RWPE2 (cell line): ENCODE data around the gene CCDC92B.
"Not testable (repeated sequence)": the region's sequence is repeated elsewhere in the genome, so short reads cannot be mapped to it uniquely, and the experiment has no call there.

ENCODE experiments used
- ATAC-seq: fragments of 200-7000 bp; cut with Tn5 transposase; 3 replicates; pipeline ENCODE4 v1.9.1; 2021; ENCODE audit warnings: low read depth
- DNase-seq: peaks from one replicate; pipeline ENCODE4 v3.0.0-alpha.2; 2020; ENCODE audit warnings: low spot score
- H3K27ac ChIP-seq: fragments of 450-650 bp; 2 replicates; pipeline ENCODE4 v1.5.1; 2017; ENCODE audit warnings: mild to moderate bottlenecking; ENCODE audit not compliant: poor library complexity, severe bottlenecking
- H3K27me3 ChIP-seq: fragments of 250-450 bp; sonication (Bioruptor Pico); 2 replicates; pipeline ENCODE4 v1.5.1; 2021; ENCODE audit warnings: mild to moderate bottlenecking, moderate library complexity; ENCODE audit not compliant: insufficient read depth, poor library complexity, severe bottlenecking
- H3K36me3 ChIP-seq: fragments of 250-450 bp; sonication (Bioruptor Pico); 2 replicates; pipeline ENCODE4 v1.5.1; 2020; ENCODE audit warnings: low read depth, mild to moderate bottlenecking, moderate library complexity
- H3K4me1 ChIP-seq: fragments of 250-450 bp; sonication (Bioruptor Pico); 2 replicates; pipeline ENCODE4 v1.5.1; 2021; ENCODE audit warnings: mild to moderate bottlenecking, moderate library complexity; ENCODE audit not compliant: insufficient read depth, poor library complexity, severe bottlenecking
- H3K4me3 ChIP-seq: fragments of 250-450 bp; sonication (Bioruptor Pico); 2 replicates; pipeline ENCODE4 v1.5.1; 2021; ENCODE audit warnings: mild to moderate bottlenecking, moderate library complexity; ENCODE audit not compliant: severe bottlenecking
- H3K9me3 ChIP-seq: fragments of 250-450 bp; sonication (Bioruptor Pico); 2 replicates; pipeline ENCODE4 v1.5.1; 2021; ENCODE audit warnings: mild to moderate bottlenecking, moderate library complexity; ENCODE audit not compliant: severe bottlenecking
- CTCF ChIP-seq: fragments of 450-650 bp; IDR thresholded peaks from one replicate; pipeline ENCODE4 v1.5.1; 2017; ENCODE audit warnings: mild to moderate bottlenecking, moderate library complexity; ENCODE audit not compliant: poor library complexity, severe bottlenecking

Gene CCDC92B

GRCh38 chr17:2789700-2790099 lies 40.2 kb upstream of the CCDC92B start:
- ATAC-seq (no peak), DNase-seq (no peak)
- H3K27ac ChIP-seq, result no peak overlapping the region
- no peaks in the 10 kb centered on the region for H3K9me3 ChIP-seq
- no peaks in the 10 kb centered on the region for H3K36me3 ChIP-seq
- no peaks in the 10 kb centered on the region for H3K27me3 ChIP-seq
- no peaks in the 10 kb centered on the region for H3K4me1 ChIP-seq
- no peak overlapping the region for H3K4me3 ChIP-seq
- no peak for TF ChIP-seq CTCF

GRCh38 chr17:2786176-2786881 lies 36.9 kb upstream of the CCDC92B start:
- no peaks in the 10 kb centered on the region for H3K4me1 ChIP-seq
- ATAC-seq (peak; percentile 93), DNase-seq (no peak)
- TF ChIP-seq CTCF, result peak; percentile 88
- H3K9me3 ChIP-seq, result no peaks in the 10 kb centered on the region
- no peaks in the 10 kb centered on the region for H3K27me3 ChIP-seq
- H3K36me3 ChIP-seq, result no peaks in the 10 kb centered on the region
- H3K27ac ChIP-seq, result no peak overlapping the region
- no peak overlapping the region for H3K4me3 ChIP-seq

GRCh38 chr17:2785376-2785775 lies 35.9 kb upstream of the CCDC92B start:
- not testable (repeated sequence) for H3K4me1 ChIP-seq, DNase-seq, H3K27me3 ChIP-seq, ATAC-seq, H3K9me3 ChIP-seq, H3K27ac ChIP-seq, H3K36me3 ChIP-seq, H3K4me3 ChIP-seq

DNA sequence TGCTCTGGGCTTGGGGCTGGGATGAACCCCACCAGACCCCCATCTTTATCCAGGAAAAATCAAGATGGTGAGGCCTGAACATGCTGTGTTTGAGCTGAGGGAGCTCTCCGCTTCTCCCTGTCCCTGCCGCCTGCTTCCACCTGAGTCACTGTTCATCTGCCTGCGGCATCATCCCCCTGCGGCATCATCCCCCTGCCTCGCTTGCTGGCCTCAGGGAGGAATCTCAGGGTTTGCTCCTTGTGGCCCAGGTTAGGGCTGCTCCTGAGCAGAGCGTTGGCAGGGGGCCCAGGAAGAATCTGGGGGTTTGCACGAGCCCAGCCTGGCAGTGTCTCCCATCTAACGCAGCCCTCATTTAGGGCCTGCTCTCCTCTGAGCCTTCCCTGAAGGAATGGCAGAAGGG lies 35.4 kb upstream of the CCDC92B start:
- no peak for ATAC-seq
- H3K4me1 ChIP-seq, result no peaks in the 10 kb centered on the region

GRCh38 chr17:2783310-2784030 lies 34.0 kb upstream of the CCDC92B start:
- Histone ChIP-seq H3K27me3 (no peaks in the 10 kb centered on the region), H3K27ac (no peak overlapping the region), H3K4me3 (no peak overlapping the region), H3K9me3 (no peaks in the 10 kb centered on the region), H3K36me3 (no peaks in the 10 kb centered on the region), H3K4me1 (no peaks in the 10 kb centered on the region)
- TF ChIP-seq CTCF, result no peak
- ATAC-seq (no peak), DNase-seq (no peak)

More for the DNA sequence above, 35.4 kb upstream of the CCDC92B start:
- Histone ChIP-seq H3K9me3 (no peaks in the 10 kb centered on the region), H3K4me3 (no peak overlapping the region), H3K36me3 (no peaks in the 10 kb centered on the region), H3K27me3 (no peaks in the 10 kb centered on the region), H3K27ac (no peak overlapping the region)
- TF ChIP-seq CTCF, result no peak
- DNase-seq, result no peak
